ENCODE data around the gene GNRHR.

The GNRHR gene

DNA sequence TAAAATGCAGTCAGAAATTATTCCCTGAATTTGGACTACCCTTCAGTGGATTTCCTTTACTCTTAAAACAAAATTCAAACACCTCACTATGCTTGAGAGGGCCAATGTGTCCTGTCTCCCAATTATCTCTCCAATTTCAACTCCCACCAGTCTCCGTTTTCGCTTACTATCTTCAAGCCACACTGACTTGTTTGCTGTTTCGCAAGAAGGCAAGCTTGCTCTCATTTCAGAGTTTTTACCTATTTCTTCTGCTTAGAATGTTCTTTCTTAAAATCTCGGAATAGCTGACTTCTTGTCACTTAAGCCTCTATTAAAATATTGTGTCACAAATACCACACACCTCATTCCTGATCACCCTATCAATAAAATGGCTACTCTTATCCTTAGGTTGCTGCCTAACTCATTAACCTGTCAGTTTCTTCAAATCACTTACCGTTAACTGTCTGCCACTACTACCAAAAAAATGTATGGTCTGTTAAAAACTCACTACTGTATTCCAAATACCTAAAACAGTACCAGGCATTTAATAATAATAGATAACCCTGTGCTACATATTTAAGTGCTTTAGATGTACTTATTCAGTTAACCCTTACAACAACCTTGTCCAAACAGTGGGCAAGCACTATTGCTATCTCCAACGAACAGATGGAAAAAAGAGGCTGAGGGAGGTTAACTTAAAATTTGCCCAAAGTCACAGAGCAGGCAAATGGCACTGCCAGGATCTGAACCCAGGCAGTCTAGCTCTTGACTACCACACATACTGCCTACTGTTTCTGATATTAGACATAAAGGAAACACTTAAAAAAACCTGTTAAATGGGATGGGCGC lies 56.1 kb downstream of the GNRHR start:
- no peak for DNase-seq

- no peak for DNase-seq
Observed at GRCh38 chr4:67696061-67696460, 58.1 kb downstream of the GNRHR start.

DNA sequence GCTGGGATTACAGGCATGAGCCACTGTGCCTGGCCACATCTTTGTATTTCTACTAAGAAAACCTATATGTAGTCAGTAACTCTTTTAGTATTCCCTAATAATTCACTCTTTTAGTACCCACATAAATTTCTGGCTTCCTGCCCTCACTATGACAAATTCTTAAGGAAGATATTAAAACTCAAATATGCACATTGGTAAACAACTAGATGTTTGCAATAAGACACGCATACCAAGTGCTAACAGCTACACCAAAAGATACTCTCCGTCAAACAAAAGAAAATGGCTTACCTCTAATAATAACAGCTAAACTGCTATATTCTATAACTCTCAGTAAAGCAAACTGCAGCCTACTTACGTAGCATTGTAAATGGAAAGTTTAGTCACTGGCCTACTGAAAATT lies 59.5 kb downstream of the GNRHR start:
- DNase-seq, result no peak

DNA sequence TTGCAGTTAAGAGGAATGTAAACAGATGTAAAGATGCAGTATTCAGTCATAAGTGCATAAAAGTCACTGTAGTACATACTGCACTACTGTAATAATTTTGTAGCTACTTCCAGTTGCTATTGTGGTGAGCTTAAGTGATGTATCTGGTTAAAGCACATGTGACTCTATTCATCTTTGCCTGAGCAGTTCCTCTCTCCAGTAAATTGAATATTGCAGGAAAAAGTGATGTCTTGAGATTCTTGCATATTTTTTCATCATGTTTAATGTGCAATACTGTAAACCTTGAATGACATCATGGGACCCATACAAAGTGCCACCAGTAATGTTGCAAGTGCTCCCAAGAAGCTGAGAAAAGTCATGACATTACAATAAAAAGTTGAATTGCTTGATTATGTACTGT lies 62.9 kb downstream of the GNRHR start:
- no peak for DNase-seq
